Stimulated activated CD8-positive, alpha-beta memory T cell treated with anti-CD3 and anti-CD28 coated beads, Interleukin-4, amount 100 ng/mL, for 24 hours (primary cell): ENCODE measurements around the gene GNB5.
"Not testable (repeated sequence)": the region's sequence is repeated elsewhere in the genome, so short reads cannot be mapped to it uniquely, and the experiment has no call there.

Experiments
- DNase-seq: peaks from one replicate; pipeline ENCODE4 v3.0.0-alpha.2; 2020; ENCODE audit warnings: low read depth

GNB5 gene

DNA sequence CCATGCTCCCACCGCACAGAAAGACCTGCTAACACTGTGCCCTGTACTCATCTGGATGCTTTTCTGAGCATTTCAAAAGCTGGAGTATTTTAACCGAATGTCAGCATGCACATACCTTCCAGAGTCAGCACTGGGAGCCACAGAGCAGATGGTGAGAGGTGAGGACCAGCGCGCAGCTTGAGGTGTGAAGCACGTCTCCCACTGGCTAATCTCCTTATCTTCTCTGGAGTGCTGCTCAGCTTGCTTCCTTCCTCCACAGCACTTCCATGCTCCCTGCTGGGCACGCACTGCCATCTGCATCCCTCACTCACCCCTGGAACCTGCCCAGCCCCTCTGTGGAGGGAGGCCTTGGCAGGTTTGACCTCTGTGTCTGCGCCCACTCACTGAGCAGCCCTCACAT, at the start of gene GNB5:
Gene GNB5, minus strand, starts transcription at position 186 of the 400 bp plus-strand sequence. CDS start 6,716 bp downstream, outside the sequence.
- no peak for DNase-seq

DNA sequence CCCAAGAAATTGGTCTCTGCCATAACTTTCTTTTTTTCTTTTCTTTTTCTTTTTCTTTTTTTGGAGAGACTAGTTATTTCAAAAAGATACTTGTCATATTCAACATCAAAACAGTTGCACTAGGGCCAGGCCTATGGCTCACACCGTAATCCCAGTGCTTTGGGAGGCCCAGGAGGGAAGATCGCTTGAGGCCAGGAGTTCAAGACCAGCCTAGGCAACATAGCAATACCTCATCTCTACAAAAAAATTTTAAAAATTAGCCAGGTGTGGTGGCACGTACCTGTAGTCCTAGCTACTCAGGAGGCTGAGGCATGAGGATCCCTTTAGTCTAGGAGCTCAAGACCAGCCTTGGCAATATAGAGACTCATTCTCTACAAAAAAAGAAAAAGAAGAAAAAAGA, 49.0 kb upstream of the GNB5 start:
- no peak for DNase-seq

DNA sequence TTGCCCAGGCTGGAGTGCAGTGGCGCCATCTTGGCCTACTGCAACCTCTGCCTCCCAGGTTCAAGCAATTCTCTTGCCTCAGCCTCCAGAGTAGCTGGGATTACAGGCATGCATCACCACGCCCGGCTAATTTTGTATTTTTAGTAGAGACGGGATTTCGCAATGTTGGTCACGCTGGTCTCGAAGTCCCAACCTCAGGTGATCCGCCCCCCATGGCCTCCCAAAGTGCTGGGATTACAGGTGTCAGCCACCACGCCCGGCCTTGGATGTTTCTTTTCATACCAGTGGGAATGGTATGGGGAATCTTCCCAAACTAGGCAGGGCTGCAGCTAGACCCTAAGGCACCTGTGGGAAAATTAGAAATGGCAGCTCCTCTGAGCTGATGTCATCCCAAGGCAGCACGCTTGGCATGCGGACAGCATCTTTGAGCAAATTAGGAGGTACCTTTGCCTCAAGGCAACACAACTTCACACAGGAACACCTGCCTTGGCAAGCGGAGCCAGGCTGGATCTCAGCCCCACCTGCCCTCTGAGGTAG, 47.9 kb upstream of the GNB5 start:
- DNase-seq: not testable (repeated sequence)

DNA sequence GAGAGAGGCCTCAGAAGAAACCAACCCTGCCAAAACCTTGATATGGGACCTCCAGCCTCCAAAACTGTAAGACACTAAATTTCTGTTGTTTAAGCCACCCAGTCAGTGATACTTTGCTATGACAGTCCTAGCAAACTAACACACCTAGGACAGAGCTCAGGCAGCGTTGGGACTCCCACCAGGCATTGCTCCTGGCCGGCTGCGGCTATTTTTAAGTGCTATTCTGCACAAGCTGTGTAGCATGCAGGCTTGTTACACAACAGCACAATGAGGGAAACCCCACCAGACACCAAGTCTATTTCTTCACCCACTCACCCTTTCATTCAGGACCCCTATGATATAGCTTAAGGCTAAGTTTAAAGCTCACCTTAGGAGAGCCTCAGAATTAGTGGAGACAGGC, 47.0 kb upstream of the GNB5 start:
- DNase-seq: no peak

DNA sequence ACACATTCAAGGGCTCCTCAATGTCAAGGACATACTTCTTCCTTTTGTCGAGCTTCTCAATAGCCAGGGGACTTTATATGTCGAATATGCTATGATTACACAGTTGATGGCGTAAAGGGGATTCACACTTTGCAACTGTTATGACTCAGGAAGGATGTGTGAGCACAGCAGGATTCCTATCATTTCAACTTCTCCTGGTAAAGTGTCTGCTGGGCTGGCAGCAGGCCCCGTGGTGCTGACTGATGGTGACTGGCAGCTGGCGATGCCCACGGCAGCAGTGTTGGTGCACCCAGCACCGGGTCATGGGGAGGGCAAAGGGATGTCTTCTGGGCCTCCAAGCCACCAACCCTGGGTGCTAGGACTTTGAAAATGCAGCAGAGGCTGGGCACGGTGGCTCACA, 44.8 kb upstream of the GNB5 start:
- DNase-seq: no peak

DNA sequence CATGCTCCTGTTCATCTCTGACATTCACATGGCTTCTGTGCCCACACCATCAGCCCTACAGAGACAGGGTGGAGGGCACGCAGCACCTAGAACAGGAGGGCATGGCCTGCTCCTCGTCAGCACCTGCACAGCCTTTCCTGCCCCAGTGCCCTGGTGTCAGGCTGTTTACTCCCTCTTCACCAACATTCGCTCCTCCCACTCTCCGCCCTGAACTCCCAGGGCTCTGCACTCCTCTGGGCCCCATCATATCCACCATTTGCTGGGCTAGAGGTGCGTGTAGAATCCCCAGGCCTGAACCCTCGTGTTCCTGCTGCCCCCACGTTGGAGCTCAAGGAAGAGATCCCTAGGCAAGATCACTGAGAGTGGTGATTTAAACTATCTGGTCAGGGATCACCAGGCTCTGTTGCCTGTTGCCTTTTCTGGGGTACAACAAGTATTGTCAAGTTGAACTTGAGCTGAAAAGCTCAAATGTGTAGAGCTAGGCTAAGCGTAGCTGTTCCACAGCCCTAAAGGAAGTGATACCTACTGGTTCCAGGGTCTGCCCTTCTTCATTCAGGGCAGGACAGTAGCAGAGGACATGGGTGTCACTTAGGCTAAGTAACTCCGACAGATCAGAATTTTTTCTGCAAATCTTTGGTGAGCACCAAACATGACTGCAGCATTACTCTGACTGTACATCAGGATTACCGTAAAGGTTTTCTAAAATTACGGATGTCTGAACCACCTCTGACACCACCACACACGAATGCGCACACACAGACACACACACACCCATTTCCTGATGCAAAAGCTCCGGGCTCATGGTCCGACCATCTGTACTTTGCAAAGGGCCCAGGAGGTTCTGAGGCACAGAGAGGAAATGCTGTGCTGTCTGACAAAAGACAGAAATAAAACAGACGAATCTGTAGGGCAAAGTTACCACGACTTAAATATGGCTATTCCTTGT, 43.7 kb upstream of the GNB5 start:
- DNase-seq: no peak

DNA sequence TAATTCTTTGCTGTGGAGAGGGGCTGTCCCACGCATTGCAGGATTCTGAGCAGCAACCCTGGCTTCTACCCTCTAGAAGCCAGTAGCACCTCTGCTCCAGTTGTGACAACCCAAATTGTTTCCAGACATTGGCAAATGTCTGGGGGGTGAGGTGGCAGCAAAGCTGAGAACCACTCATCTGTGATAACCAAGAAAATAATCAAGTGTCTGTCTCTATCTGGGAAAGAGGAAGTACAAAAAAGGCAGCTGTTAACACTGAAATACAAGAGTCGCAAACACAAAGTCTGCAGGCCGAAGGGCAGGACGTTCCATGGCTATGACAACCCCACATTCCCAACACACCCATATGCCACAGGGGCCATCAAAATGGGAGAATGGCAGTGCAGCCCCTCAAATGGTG, 42.2 kb upstream of the GNB5 start:
- DNase-seq: no peak

DNA sequence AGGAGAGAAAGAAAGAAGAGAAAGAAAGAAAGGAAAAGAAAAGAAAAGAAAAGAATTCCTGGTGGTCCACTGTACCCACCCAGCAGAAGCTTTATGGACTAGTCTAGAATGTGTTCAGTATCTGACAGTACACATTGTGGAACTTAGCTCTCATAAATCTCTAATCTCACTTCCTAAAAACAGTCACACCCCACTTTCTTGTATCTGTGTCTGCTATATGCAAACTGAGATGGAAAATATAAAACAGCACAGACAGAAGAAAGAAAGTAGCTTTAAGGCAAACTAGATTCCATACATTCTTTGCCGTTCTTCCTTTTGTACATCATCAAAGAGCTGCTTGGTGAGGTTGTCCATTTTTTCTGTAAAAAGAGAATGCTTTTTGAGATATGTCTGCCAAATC, 41.1 kb upstream of the GNB5 start:
- DNase-seq: no peak

DNA sequence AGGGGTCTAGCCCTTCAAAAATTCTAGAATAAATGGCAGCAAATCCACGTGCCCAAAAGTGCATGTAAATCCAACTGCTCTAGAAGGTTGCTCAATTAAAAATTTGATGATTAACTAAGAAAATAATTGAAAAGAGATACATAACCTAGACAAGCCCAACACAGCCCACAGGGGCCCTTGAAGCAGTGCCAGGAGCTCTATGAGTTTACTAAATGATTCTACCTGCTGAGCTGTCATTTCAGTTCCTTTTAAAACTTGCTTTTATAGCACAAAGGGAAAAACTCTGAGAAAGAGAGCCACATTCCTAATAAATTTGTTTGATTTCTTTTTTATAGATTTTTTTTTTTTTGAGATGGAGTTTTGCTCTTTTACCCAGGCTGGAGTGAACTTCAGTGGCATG, 38.9 kb upstream of the GNB5 start:
- DNase-seq: no peak

DNA sequence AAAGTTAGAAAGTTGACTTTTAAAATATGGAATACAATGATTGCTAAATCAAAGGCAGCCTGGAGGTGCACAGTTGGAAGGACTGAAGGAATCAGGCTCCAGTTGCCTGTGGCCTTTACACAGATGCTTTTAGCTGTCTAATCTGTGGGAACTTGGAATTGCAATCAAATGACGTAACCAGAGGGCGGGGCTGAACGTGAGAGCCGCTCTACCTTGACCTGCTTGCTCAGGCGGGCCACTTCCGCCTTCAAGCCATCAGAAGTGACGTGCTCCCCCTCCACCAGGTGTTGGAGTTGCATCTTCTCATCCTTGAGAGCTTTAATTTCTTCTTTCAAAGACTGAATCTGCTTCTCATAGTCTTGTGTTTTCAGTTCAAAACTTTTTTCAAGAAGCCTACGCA, 37.7 kb upstream of the GNB5 start:
- DNase-seq: no peak

DNA sequence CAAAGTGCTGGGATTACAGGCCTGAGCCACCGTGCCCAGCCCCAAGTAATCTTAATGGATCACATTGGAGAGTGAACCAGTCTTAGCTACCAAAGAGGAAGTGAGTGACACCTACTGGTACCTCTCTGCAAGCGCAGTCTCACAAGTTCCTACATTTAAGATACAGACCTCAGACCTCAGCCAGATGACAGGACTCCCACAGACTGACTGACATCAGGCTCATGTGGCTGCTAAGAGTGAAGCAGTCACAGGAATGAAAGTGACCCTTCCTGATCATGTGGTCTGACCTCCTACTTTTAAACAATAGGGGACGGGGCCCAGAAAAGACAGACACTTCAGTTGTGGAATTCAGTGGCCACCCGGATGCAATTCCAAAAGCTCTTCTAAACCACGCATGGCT, 36.3 kb upstream of the GNB5 start:
- peak; percentile 52 for DNase-seq

DNA sequence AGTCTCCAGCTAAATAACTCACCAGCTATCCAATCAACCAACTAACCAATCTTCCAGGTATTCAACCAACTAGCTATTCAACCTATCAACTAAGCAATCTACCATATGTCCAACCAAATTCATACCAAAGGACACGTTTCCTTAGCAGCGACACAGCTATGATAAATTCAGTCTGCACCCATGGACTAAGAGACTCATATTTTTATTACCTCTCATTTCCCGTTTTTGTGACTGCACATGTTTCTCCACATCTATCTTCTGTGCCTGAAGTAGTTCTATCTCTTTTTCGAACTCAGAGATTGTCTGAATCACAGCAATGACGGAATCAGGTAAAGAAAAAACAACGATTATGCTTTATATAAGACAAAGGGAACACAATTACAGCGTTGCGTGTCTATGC, 34.0 kb upstream of the GNB5 start:
- DNase-seq: no peak

DNA sequence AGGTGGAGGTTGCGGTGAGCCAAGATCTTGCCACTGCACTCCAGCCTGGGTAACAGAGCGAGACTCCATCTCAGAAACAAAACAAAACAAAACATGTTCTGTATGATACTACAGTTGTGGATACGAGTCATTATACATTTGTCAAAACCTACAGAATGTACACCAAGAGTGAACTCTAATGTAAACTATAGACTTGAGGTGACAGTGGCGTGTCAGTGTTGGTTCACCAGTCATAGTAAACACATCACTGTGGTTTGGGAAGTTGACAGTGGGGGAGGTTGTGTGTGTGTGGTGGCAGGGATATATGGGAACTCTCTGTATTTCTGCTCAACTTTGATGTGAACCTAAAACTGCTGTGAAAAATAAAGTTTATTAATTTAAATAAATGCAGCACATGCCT, 33.0 kb upstream of the GNB5 start:
- DNase-seq: no peak

DNA sequence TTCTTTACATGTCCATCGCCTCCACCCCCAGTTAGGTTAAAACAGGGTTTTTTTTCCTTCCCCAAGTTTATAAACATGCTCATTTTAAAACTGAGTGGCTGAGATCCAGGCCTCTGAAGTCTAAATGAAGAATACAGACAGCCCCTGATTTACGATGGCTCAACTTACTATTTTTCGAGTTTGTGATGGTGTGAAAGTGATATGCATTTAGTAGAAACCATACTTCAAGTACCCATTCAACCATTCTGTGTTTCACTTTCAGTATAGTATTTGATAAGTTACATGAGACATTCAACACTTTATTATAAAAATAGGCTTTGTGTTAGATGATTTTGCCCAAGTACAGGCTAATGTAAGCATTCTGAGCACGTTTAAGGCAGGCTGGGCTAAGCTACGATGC, 30.5 kb upstream of the GNB5 start:
- DNase-seq: no peak

DNA sequence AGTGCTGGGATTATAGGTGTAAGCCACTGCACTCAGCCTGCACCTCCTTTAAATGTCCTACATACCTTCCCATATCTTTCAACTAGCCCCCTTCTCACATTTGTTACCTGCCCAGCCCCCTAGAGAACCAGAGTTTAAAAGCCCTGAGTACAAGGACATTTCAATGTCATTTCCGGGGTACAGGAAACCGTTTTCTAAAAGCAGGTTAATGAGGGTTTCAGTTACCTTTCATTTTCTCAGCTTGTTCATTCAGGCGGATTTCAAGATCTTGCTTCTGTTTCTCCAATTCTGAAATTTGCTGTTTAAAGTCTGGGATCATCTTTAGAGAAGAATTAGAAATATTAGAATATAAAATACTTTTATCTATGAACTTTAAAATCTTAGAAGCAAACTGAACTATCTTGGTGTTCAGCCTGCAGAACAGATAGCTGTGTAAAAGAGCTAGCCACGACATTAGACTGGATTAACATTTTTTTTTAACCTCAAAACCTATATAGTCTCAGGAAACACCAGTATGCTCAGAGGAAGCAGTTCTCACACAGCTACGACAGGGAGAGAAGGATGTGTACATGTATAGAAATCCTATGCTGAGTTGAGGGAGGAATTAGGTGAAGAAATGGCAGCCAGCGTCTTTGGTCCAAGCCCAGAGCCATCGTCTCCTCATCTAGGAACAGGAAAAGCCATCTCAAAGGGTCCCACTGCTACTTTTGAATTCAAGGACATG, 29.9 kb upstream of the GNB5 start:
- DNase-seq: no peak

DNA sequence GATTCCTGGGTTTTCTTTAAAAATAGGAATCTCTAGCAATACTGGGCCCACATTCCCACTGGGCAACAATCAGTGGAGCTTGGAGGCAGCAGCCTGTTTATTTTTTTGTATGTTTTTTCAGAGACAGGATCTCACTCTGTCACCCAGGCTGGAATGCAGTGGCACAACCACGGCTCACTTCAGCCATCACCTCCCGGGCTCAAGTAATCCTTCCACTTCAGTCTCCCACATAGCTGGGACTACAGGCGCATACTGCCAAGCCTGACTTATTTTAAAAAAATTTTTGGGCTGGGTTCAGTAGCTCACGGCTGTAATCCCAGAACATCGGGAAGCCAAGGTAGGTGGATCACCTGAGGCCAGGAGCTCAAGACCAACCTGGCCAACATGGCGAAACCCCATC, 29.1 kb upstream of the GNB5 start:
- no peak for DNase-seq

DNA sequence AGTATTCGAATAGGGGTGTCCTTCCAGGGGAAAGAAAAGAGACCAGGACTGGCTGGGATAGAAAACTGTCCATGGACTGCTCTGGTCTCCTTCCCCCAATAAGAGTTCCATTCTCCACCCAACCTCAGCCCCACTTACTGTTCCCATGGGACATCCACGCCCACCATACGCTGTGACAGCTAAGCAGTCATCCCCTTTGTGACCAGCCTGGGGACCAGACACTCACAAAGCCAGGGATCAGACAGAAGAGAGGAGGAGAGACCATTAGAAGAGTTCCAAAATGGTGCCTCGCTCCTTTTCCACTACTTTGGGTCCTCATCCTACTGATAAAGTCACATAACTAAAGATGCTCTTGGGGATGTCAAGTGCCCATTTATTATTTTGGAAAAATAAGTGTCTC, 27.6 kb upstream of the GNB5 start:
- DNase-seq: no peak

DNA sequence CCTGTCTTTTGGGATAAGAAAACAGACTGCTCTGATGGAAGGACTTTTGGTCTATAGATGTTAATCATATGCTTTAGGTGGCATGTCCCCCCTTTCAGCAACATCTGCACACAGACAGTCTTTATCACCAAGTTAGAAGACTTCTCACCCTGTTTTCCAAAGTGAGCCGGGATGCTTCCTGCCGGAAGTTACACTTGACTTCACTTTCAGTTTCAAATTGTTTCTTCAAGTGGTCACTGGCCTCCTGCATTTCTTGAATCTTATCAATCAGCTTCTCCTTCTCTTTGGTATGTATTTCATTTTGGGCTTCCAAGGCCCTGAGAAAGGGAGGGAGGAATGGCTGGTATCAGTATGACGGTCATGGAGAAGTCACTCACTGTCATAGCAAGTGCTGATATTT, 27.2 kb upstream of the GNB5 start:
- DNase-seq: no peak

DNA sequence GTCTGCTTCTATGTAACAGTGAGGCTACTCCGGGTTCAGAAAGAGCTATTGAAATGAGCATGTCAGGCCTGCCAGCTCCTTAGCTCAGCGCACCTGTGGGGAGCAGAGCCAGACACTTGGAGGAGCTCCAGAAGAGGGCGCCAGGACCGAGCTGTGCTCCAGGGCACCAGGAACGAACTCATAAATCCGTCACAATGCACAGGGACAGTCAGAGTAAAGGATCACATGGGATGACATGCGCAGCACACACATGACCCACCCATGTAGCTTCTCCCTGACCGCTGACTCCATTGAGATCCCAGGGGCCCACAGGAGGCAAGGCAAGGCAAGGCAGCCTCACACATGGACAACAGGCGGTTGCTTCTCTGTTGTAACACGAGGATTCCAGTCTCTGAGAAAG, 26.0 kb upstream of the GNB5 start:
- DNase-seq: no peak

DNA sequence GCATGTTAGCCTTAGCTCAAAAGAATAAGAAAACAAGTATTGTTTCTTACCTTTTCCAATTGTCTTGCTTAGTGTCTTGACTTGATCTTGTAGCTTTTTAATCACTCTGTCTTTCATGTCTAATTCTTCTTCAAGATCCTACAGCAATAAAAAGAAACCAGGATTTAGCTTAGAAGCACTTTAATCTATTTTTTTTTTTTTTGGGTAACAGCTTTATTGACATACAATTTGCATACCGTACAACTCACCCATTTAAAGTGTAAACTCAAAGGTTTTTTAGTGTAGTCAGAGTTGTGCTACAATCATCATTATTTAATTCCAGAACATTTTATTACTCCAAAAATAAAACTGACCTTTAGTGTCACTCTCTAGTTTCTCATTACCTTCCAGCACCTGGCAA, 23.4 kb upstream of the GNB5 start:
- no peak for DNase-seq

DNA sequence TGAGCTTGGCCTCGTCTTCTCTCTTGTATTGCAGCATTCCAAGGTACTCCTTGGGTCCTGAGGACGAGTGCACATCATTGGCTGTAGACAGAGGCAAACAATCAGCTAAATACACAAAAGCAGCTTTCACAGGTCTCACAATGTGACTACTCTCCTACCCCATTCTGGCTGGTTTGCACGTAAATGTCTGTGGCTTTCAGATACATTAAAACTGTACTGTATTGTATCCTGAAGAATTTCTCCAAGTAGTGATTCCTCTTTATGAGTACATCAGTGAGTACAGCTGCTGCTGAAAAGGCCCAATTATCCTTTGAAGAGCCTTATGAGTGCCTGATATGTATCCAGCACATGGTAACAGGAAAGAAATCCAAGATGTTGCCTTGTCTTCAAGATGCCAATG, 22.0 kb upstream of the GNB5 start:
- DNase-seq: no peak

DNA sequence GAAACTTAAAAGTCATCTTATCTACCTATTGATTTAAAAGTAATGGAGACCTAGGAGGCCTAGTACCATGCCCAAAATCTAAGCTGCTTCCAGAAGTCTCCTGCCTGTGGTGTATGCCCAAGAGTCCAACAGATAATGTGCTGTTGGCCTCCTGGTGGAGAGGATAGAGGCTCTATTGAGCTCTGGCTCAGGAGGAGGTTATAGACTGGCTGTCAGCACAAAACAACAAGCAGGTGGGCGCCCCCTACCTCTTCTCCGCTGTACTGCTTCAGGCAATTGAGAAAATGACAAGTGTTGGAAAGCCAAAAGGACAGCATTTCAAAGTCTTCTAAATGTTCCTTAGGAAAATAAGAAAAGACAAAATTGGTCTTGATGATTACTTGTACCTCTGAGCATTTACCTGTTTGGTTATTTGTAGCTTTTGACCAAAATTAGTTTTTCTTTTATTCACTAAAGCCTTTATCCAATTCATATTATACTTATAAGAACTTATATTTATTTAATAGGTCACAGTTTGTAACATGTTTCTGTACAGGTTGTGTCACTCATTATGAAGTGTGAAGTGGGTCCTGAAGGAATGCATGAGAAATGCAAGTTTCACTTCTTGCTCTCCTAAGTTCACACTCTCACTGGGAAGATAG, 17.2 kb upstream of the GNB5 start:
- peak; percentile 55 for DNase-seq

DNA sequence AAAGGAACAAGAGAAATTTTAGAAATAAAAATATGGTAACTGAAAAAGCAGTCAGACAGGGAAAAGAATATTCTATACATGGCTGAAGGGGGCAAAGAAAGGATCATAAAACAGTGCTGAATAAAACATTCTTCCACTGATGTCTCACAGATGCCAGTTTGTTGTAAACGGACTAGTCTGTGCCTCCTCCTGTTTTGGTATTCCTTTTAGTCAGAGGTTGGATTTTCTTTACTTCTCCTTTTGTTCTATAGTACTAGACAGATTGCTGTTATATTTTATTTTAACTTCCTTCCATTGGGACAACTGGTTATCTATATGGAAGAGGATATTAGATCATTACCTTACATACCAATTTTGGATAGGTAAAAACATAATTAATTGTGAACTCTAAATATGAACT, 16.0 kb upstream of the GNB5 start:
- DNase-seq: no peak
